ENCODE data around the gene KCNMA1.

KCNMA1 gene

DNA sequence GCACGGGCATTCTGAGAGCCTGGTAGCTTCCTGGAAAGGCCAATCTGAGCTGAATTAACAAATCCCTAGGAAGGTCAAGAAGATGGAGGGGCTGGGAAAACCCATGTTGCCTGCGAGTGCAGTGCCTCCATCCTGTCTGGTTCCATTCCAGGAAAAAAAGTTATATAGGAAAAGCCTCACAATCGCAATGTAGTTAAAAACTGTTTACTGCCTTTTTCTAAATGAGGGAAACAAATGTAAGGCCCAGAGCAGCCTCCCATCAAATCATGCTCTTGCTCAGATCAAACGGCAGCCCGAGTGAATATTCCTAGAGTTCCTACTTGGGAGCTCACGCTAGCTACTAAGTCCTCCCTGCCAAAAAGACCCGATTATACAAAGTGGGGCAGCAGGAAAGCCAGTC is 179.9 kb downstream of the KCNMA1 start:
- peak overlapping the region in 1 of 2 experiments; percentile 58 for H3K18ac ChIP-seq (ENCODE audit: low read depth in 1 of 2, low read length in 2 of 2)
- H2AK5ac ChIP-seq (ENCODE audit: low read length, severe bottlenecking), result no peak overlapping the region
- H3K14ac ChIP-seq (ENCODE audit: low read length in 2 of 2), result peak overlapping the region in 1 of 2 experiments; percentile 9
- no peak overlapping the region for H2AFZ ChIP-seq (ENCODE audit: low read depth, low read length)
- H4K8ac ChIP-seq (ENCODE audit: low read length), result no peak overlapping the region
- H3K4ac ChIP-seq (ENCODE audit: low read depth in 1 of 2, low read length in 2 of 2), result no peak overlapping the region
- no peaks in the 10 kb centered on the region for H3K27me3 ChIP-seq (ENCODE audit: control insufficient read depth in 1 of 2, insufficient read depth in 1 of 2, low read length in 2 of 2)
- no peak overlapping the region for H2BK15ac ChIP-seq (ENCODE audit: low read depth, poor library complexity, severe bottlenecking)
- H3K36me3 ChIP-seq (ENCODE audit: control insufficient read depth in 1 of 2, insufficient read depth in 2 of 2, low read depth in 1 of 2, low read length in 2 of 2), result peaks cover 0 to 3% of the 10 kb centered on the region in 2 experiments
- H3K4me1 ChIP-seq (ENCODE audit: control insufficient read depth, insufficient read depth, low read depth, low read length), result peaks cover 12% of the 10 kb centered on the region
- H3K9ac ChIP-seq (ENCODE audit: low read length), result no peak overlapping the region
- H2BK12ac ChIP-seq (ENCODE audit: low read length in 2 of 2), result peak overlapping the region in 1 of 2 experiments; percentile 65
- H3K4me2 ChIP-seq (ENCODE audit: low read length, poor library complexity, severe bottlenecking), result no peak overlapping the region
- H3K23ac ChIP-seq (ENCODE audit: low read length in 2 of 2), result no peak overlapping the region
- no peaks in the 10 kb centered on the region for H3K9me3 ChIP-seq (ENCODE audit: control insufficient read depth, low read length)
- no peak for DNase-seq
- H3K27ac ChIP-seq (ENCODE audit: low read length, poor library complexity, severe bottlenecking), result no peak overlapping the region
- no peak overlapping the region for H3K4me3 ChIP-seq (ENCODE audit: insufficient read depth in 1 of 2, low read depth in 1 of 2, low read length in 2 of 2)
- peaks cover 16% of the 10 kb centered on the region for H3K79me1 ChIP-seq (replicated peaks; ENCODE audit: low read length, poor library complexity, severe bottlenecking)
- WGBS, result 93% methylated on average over 7 of the region's 7 CpGs
- H2BK5ac ChIP-seq (ENCODE audit: low read depth, low read length, poor library complexity, severe bottlenecking), result no peak overlapping the region
- H4K91ac ChIP-seq (ENCODE audit: low read length), result no peak overlapping the region
- no peak overlapping the region for H2BK120ac ChIP-seq (ENCODE audit: low read depth, low read length)

DNA sequence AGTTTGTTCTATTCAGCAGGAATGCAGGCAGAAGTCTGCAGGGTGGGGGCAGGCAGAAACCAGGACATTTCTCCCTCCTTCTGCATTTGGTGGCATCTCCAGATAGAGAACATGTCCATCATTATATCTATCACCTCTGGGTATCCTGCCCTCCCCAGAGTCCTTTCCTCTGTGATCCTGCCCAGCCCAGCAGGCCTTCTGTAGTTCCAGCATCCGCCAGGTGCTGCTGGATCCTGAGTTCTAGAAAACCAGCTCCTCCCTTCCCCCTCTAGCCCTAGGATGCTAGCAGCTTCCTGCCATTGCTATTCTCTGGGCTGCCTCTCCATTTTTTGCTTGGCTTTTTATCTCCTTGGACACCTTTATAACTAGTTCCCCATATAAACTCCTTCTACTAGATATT is 180.3 kb downstream of the KCNMA1 start:
- Histone ChIP-seq H3K4me2 (ENCODE audit: low read length, poor library complexity, severe bottlenecking) (no peak overlapping the region), H3K4me3 (ENCODE audit: insufficient read depth in 1 of 2, low read depth in 1 of 2, low read length in 2 of 2) (no peak overlapping the region), H2BK120ac (ENCODE audit: low read depth, low read length) (no peak overlapping the region), H3K9me3 (ENCODE audit: control insufficient read depth, low read length) (no peaks in the 10 kb centered on the region), H3K36me3 (ENCODE audit: control insufficient read depth in 1 of 2, insufficient read depth in 2 of 2, low read depth in 1 of 2, low read length in 2 of 2) (peaks cover 0 to 3% of the 10 kb centered on the region in 2 experiments), H4K8ac (ENCODE audit: low read length) (no peak overlapping the region), H3K18ac (ENCODE audit: low read depth in 1 of 2, low read length in 2 of 2) (no peak overlapping the region), H2BK5ac (ENCODE audit: low read depth, low read length, poor library complexity, severe bottlenecking) (no peak overlapping the region), H2AFZ (ENCODE audit: low read depth, low read length) (no peak overlapping the region), H3K27me3 (ENCODE audit: control insufficient read depth in 1 of 2, insufficient read depth in 1 of 2, low read length in 2 of 2) (no peaks in the 10 kb centered on the region), H4K91ac (ENCODE audit: low read length) (peak overlapping the region; percentile 22), H3K4me1 (ENCODE audit: control insufficient read depth, insufficient read depth, low read depth, low read length) (peaks cover 12% of the 10 kb centered on the region), H3K23ac (ENCODE audit: low read length in 2 of 2) (no peak overlapping the region), H3K14ac (ENCODE audit: low read length in 2 of 2) (no peak overlapping the region), H2BK12ac (ENCODE audit: low read length in 2 of 2) (no peak overlapping the region), H3K27ac (ENCODE audit: low read length, poor library complexity, severe bottlenecking) (no peak overlapping the region), H3K9ac (ENCODE audit: low read length) (no peak overlapping the region), H3K4ac (ENCODE audit: low read depth in 1 of 2, low read length in 2 of 2) (no peak overlapping the region), H2BK15ac (ENCODE audit: low read depth, poor library complexity, severe bottlenecking) (no peak overlapping the region), H2AK5ac (ENCODE audit: low read length, severe bottlenecking) (no peak overlapping the region), H3K79me1 (replicated peaks; ENCODE audit: low read length, poor library complexity, severe bottlenecking) (peaks cover 16% of the 10 kb centered on the region)
- 95% methylated on average over 1 of the region's 1 CpG for WGBS
- DNase-seq, result no peak

DNA sequence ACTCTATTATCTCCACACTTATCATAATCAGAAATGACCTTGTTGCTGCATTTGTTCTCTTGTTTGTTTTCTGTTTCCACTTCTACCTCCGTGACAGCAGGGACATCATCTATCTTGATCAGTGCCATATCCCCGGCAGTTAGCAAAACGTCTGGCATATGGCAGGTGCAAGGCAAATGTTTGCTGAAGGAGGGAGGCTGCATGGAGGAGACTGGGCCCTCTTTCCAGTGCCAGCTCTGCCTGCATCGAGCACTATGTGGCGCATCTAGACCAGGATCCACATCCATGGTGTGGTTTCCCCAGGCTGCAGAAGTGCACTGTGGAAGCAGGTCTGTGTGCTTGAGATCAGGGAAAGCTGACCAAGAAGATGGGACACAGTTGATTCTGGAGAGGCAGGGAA is 181.2 kb downstream of the KCNMA1 start:
- H3K18ac ChIP-seq (ENCODE audit: low read depth in 1 of 2, low read length in 2 of 2), result no peak overlapping the region
- H3K4me3 ChIP-seq (ENCODE audit: insufficient read depth in 1 of 2, low read depth in 1 of 2, low read length in 2 of 2), result no peak overlapping the region
- no peak overlapping the region for H3K4me2 ChIP-seq (ENCODE audit: low read length, poor library complexity, severe bottlenecking)
- H2BK12ac ChIP-seq (ENCODE audit: low read length in 2 of 2), result no peak overlapping the region
- H3K4me1 ChIP-seq (ENCODE audit: control insufficient read depth, insufficient read depth, low read depth, low read length), result peaks cover 7% of the 10 kb centered on the region
- no peak overlapping the region for H3K4ac ChIP-seq (ENCODE audit: low read depth in 1 of 2, low read length in 2 of 2)
- H2BK5ac ChIP-seq (ENCODE audit: low read depth, low read length, poor library complexity, severe bottlenecking), result no peak overlapping the region
- H3K36me3 ChIP-seq (ENCODE audit: control insufficient read depth in 1 of 2, insufficient read depth in 2 of 2, low read depth in 1 of 2, low read length in 2 of 2), result peaks cover 0 to 3% of the 10 kb centered on the region in 2 experiments
- H4K8ac ChIP-seq (ENCODE audit: low read length), result no peak overlapping the region
- no peaks in the 10 kb centered on the region for H3K9me3 ChIP-seq (ENCODE audit: control insufficient read depth, low read length)
- no peak overlapping the region for H2AK5ac ChIP-seq (ENCODE audit: low read length, severe bottlenecking)
- peaks cover 20% of the 10 kb centered on the region for H3K79me1 ChIP-seq (replicated peaks; ENCODE audit: low read length, poor library complexity, severe bottlenecking)
- H3K14ac ChIP-seq (ENCODE audit: low read length in 2 of 2), result no peak overlapping the region
- WGBS, result 86% methylated on average over 5 of the region's 5 CpGs
- H4K91ac ChIP-seq (ENCODE audit: low read length), result no peak overlapping the region
- no peak overlapping the region for H3K27ac ChIP-seq (ENCODE audit: low read length, poor library complexity, severe bottlenecking)
- no peak overlapping the region for H3K23ac ChIP-seq (ENCODE audit: low read length in 2 of 2)
- no peak overlapping the region for H2BK120ac ChIP-seq (ENCODE audit: low read depth, low read length)
- H3K27me3 ChIP-seq (ENCODE audit: control insufficient read depth in 1 of 2, insufficient read depth in 1 of 2, low read length in 2 of 2), result no peaks in the 10 kb centered on the region
- H2AFZ ChIP-seq (ENCODE audit: low read depth, low read length), result no peak overlapping the region
- no peak overlapping the region for H3K9ac ChIP-seq (ENCODE audit: low read length)
- H2BK15ac ChIP-seq (ENCODE audit: low read depth, poor library complexity, severe bottlenecking), result no peak overlapping the region
- DNase-seq, result no peak

DNA sequence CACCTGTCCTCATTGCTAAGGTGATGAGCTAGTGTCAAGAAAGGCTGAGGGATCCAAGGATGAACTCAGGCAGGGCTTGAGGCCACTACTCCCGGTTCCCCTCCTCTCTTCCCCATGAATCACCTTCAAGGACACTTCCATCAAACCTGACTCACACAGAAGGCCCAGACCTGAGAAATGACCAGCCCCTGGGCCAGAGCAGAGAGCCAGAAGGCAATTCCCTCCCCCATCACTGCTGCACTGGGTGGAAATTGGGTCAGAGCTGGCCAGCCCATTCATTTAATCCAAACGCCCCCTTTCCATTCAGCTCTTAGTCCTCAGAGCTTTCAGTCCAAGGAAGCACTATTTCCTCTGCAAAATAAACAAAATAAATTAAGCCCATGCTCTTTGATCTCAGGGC is 182.0 kb downstream of the KCNMA1 start:
- no peak overlapping the region for H3K23ac ChIP-seq (ENCODE audit: low read length in 2 of 2)
- no peak overlapping the region for H4K91ac ChIP-seq (ENCODE audit: low read length)
- H4K8ac ChIP-seq (ENCODE audit: low read length), result no peak overlapping the region
- 30% methylated on average over 2 of the region's 2 CpGs for WGBS
- H2BK12ac ChIP-seq (ENCODE audit: low read length in 2 of 2), result no peak overlapping the region
- H3K9ac ChIP-seq (ENCODE audit: low read length), result no peak overlapping the region
- DNase-seq, result peak; percentile 30
- H3K27me3 ChIP-seq (ENCODE audit: control insufficient read depth in 1 of 2, insufficient read depth in 1 of 2, low read length in 2 of 2), result no peaks in the 10 kb centered on the region
- H2AFZ ChIP-seq (ENCODE audit: low read depth, low read length), result no peak overlapping the region
- no peak overlapping the region for H2AK5ac ChIP-seq (ENCODE audit: low read length, severe bottlenecking)
- H3K14ac ChIP-seq (ENCODE audit: low read length in 2 of 2), result no peak overlapping the region
- no peaks in the 10 kb centered on the region for H3K9me3 ChIP-seq (ENCODE audit: control insufficient read depth, low read length)
- H3K36me3 ChIP-seq (ENCODE audit: control insufficient read depth in 1 of 2, insufficient read depth in 2 of 2, low read depth in 1 of 2, low read length in 2 of 2), result peaks cover 0 to 3% of the 10 kb centered on the region in 2 experiments
- H3K4me1 ChIP-seq (ENCODE audit: control insufficient read depth, insufficient read depth, low read depth, low read length), result peaks cover 7% of the 10 kb centered on the region
- H3K4ac ChIP-seq (ENCODE audit: low read depth in 1 of 2, low read length in 2 of 2), result no peak overlapping the region
- H3K4me3 ChIP-seq (ENCODE audit: insufficient read depth in 1 of 2, low read depth in 1 of 2, low read length in 2 of 2), result no peak overlapping the region
- no peak overlapping the region for H2BK15ac ChIP-seq (ENCODE audit: low read depth, poor library complexity, severe bottlenecking)
- H3K4me2 ChIP-seq (ENCODE audit: low read length, poor library complexity, severe bottlenecking), result no peak overlapping the region
- no peak overlapping the region for H2BK120ac ChIP-seq (ENCODE audit: low read depth, low read length)
- H3K18ac ChIP-seq (ENCODE audit: low read depth in 1 of 2, low read length in 2 of 2), result no peak overlapping the region
- no peak overlapping the region for H2BK5ac ChIP-seq (ENCODE audit: low read depth, low read length, poor library complexity, severe bottlenecking)
- peaks cover 19% of the 10 kb centered on the region for H3K79me1 ChIP-seq (replicated peaks; ENCODE audit: low read length, poor library complexity, severe bottlenecking)
- no peak overlapping the region for H3K27ac ChIP-seq (ENCODE audit: low read length, poor library complexity, severe bottlenecking)

Data from mesenchymal stem cell (in vitro differentiated cells and primary cell).